Pancreas (tissue), 10 donors: ENCODE data around the gene NAV3. TPM values are rescaled to one million over a fixed set of nuclear protein-coding genes. Genes with fewer than 3 reads are reported as not detected.

Source experiments
- ATAC-seq, 4 donors: fragments of 200-7000 bp; cut with Tn5 transposase; one replicate each; pipeline versions ENCODE4 v1.8.0 to v1.9.1; 2020; ENCODE audit warnings: mild to moderate bottlenecking in 4 of 4, moderate library complexity in 4 of 4
- DNase-seq, 6 donors: peaks; one replicate each; pipeline ENCODE4 v3.0.0-alpha.2; 2020
- FAIRE-seq: peaks from 2 replicates; lab custom pipeline; 2012; peaks lifted over from hg19 to GRCh38; lab: Jason Lieb, UNC
- H3K27ac ChIP-seq, 4 donors: fragments of 200-600 bp; sonication (generic); 1 replicate in 3 of 4; 2 replicates in 1 of 4; pipeline versions ENCODE4 v1.5.0 to v1.8.0; 2020
- H3K27me3 ChIP-seq, 4 donors: fragments of 200-600 bp; one replicate each; pipeline ENCODE4 v1.8.0; 2021
- H3K36me3 ChIP-seq, 3 donors: fragments of 200-600 bp; sonication (generic) in 1 of 3; one replicate each; pipeline versions ENCODE4 v1.5.0 to v1.8.0; 2020 to 2021
- H3K4me1 ChIP-seq, 3 donors: fragments of 200-600 bp; one replicate each; pipeline ENCODE4 v1.8.0; 2021
- H3K4me3 ChIP-seq, 4 donors: fragments of 200-600 bp; sonication (generic) in 2 of 4; one replicate each; pipeline versions ENCODE4 v1.5.0 to v1.8.0; 2020 to 2021
- H3K9me3 ChIP-seq, 4 donors: fragments of 200-600 bp; one replicate each; pipeline ENCODE4 v1.8.0; 2021
- WGBS, 2 donors: extraction: QIAGEN DNeasy Blood & Tissue Kit; methylation state at CpG; one replicate each; pipeline ENCODE4 v1.1.7; 2013; 5-methylcytosine and 5-hydroxymethylcytosine counted together
- intact Hi-C, 3 donors: fragments of 100-400 bp; cut with DNase I; formaldehyde crosslinking; loops; one replicate each; pipeline versions ENCODE4 v1.11.1 to v1.14.2; 2022
- polyA plus RNA-seq, 2 donors: library from polyadenylated mRNA; stranded (reverse); fragments of 200-250 nt; gene quantifications; one replicate each; pipeline ENCODE4 v1.2.3, GENCODE V29; 2013
- total RNA-seq, 6 donors: library from RNA; stranded (reverse); fragmentation: NEBNext Ultra II Directional in 4 of 6; extraction: Animal tissue kit (Norgen Biotek cat#: 25700) in 4 of 6; gene quantifications; one replicate each; pipeline versions ENCODE4 v1.2.1 to v1.2.4, GENCODE V29; 2021 to 2023
- TF ChIP-seq, protein P1 (sequence below), 4 donors: fragments of 200-600 bp; sonication (generic) in 3 of 4; IDR thresholded peaks; one replicate each; pipeline versions ENCODE4 v1.5.0 to v1.8.0; 2021; ENCODE audit warnings: antibody characterized with exemption in 4 of 4
- donor health status: healthy with polysubstance abuse.
- donor health status: DM: no; HTN: no; CAD: no; lungs with moderate emphysema.
- donor health status: DM: no; HTN: no; CAD: no.
- donor health status: control.
- donor health status: control.
- donor health status: Bipolar disorder and iron deficiency.
- donor health status: DM: yes; HTN: yes; CAD: no.
- donor health status: DM: no; HTN: no; CAD: no.
- donor health status: DM: no; HTN: no; CAD: no.
- donor health status: DM: yes; HTN: yes; CAD: no.

Gene NAV3
- total and polyA plus RNA-seq, 8 donors = 0.46 to 3.7 (median 0.68) TPM

DNA sequence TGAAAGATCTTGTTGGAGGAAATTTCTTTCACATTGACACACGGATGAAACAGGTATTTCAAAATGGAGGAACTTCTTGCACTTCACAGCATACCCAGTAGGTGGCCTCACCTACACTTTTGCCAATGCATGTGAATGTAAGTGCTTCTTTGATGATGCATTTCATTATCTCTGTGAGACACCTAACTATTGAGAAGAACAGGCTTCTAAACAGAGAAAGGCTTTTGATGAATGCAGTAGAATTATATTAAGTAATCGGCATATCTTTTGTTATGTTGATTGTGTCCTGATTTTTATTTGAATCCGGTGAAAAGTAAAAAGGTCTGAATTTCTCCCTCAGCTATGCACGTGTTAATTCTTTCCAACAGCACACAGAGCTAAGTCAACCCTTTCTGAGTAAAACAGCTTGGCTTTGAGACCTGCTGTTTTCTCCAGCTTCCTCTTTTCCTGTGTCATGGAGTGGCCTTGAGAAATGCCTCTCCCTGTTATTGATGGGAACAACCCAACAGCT, 399.0 kb downstream of the NAV3 start:
- no peaks in the 10 kb centered on the region for H3K9me3 ChIP-seq
- DNase-seq (peak in 1 of 6 donors; percentile 24), FAIRE-seq (no peak), ATAC-seq (peak in 3 of 4 donors; percentile 43 to 48 (median 47))
- no peak overlapping the region for H3K4me3 ChIP-seq
- TF ChIP-seq, protein P1, sequence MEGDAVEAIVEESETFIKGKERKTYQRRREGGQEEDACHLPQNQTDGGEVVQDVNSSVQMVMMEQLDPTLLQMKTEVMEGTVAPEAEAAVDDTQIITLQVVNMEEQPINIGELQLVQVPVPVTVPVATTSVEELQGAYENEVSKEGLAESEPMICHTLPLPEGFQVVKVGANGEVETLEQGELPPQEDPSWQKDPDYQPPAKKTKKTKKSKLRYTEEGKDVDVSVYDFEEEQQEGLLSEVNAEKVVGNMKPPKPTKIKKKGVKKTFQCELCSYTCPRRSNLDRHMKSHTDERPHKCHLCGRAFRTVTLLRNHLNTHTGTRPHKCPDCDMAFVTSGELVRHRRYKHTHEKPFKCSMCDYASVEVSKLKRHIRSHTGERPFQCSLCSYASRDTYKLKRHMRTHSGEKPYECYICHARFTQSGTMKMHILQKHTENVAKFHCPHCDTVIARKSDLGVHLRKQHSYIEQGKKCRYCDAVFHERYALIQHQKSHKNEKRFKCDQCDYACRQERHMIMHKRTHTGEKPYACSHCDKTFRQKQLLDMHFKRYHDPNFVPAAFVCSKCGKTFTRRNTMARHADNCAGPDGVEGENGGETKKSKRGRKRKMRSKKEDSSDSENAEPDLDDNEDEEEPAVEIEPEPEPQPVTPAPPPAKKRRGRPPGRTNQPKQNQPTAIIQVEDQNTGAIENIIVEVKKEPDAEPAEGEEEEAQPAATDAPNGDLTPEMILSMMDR (IDR thresholded peaks at IDR 0.05) = peak in 2 of 4 donors; percentile 23 to 36
- H3K27ac ChIP-seq = no peak overlapping the region
- H3K36me3 ChIP-seq = no peaks in the 10 kb centered on the region
- H3K27me3 ChIP-seq = no peaks in the 10 kb centered on the region
- intact Hi-C loops = no loop called here
- H3K4me1 ChIP-seq = no peaks in the 10 kb centered on the region
- 38 to 39% methylated on average over 4 of the region's 4 CpGs for WGBS, 2 donors

- Histone ChIP-seq H3K4me1 (no peaks in the 10 kb centered on the region), H3K4me3 (no peak overlapping the region), H3K27me3 (no peaks in the 10 kb centered on the region), H3K27ac (no peak overlapping the region), H3K36me3 (no peaks in the 10 kb centered on the region), H3K9me3 (no peaks in the 10 kb centered on the region)
- ATAC-seq = no peak
- 66 to 76% methylated on average over 3 of the region's 3 CpGs for WGBS, 2 donors
- FAIRE-seq = no peak
- no peak for DNase-seq
- intact Hi-C loops = no loop called here
- TF ChIP-seq, protein P1 (IDR thresholded peaks at IDR 0.05) = no peak
Measured at GRCh38 chr12:78232756-78233155, 402.1 kb downstream of the NAV3 start.

GRCh38 chr12:78236264-78236663, 405.6 kb downstream of the NAV3 start:
- H3K9me3 ChIP-seq = no peaks in the 10 kb centered on the region
- TF ChIP-seq, protein P1 (IDR thresholded peaks at IDR 0.05) = no peak
- no peaks in the 10 kb centered on the region for H3K27me3 ChIP-seq
- no peaks in the 10 kb centered on the region for H3K4me1 ChIP-seq
- ATAC-seq (no peak), FAIRE-seq (no peak), DNase-seq (no peak)
- 79 to 85% methylated on average over 1 of the region's 1 CpG for WGBS, 2 donors
- no peak overlapping the region for H3K4me3 ChIP-seq
- no peak overlapping the region for H3K27ac ChIP-seq
- intact Hi-C loops = no loop called here
- H3K36me3 ChIP-seq = no peaks in the 10 kb centered on the region

DNA sequence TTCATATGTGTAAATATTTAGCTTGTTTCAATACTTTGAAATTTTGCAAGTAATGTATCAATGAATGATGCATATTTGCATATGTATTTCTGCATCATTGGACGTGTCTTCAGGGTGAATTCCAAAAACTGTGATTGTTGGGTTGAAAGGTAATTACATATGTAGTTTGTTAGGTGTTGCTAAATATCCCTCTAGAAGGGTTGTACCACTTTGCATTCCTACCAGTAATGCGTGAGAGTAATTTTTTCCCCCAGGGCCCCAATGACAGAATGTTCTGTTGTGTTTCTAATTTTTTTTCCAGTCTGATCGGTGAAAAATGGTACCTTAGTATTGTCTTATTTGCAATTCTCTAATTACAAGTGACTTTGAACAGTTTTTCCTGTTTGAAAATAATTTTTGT, 408.9 kb downstream of the NAV3 start:
- no peak for DNase-seq
- FAIRE-seq = no peak
- TF ChIP-seq, protein P1 (IDR thresholded peaks at IDR 0.05) = no peak
- H3K4me3 ChIP-seq = no peak overlapping the region
- H3K4me1 ChIP-seq = no peaks in the 10 kb centered on the region
- no peaks in the 10 kb centered on the region for H3K9me3 ChIP-seq
- H3K36me3 ChIP-seq = no peaks in the 10 kb centered on the region
- ATAC-seq = no peak
- no peak overlapping the region for H3K27ac ChIP-seq
- WGBS, 2 donors = 52 to 81% methylated on average over 3 of the region's 3 CpGs
- no peaks in the 10 kb centered on the region for H3K27me3 ChIP-seq
- intact Hi-C loops = no loop called here

DNA sequence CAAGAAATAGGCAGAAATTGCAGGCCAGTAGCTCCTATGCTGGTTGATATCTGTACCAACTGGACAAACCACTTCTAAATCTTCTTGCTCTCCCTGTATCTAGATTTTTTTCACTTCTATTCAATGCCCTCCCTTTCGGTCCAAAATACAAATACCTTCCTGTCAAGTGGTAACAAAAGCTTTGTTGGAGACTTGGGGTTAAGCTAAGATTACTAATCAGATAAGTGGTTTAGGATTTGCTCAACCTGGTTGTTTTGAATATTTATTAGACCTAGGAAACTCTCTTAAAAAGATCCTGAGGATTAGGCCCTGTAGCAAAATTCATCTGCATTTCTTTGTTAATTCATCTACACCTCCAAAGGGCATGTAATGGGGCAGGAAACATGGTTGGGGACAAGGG, 410.1 kb downstream of the NAV3 start:
- 31 to 37% methylated on average over 1 of the region's 1 CpG for WGBS, 2 donors
- H3K27ac ChIP-seq = no peak overlapping the region
- H3K36me3 ChIP-seq = no peaks in the 10 kb centered on the region
- intact Hi-C loops = no loop called here
- no peaks in the 10 kb centered on the region for H3K9me3 ChIP-seq
- H3K4me1 ChIP-seq = no peaks in the 10 kb centered on the region
- DNase-seq (no peak), ATAC-seq (no peak), FAIRE-seq (no peak)
- no peaks in the 10 kb centered on the region for H3K27me3 ChIP-seq
- TF ChIP-seq, protein P1 (IDR thresholded peaks at IDR 0.05) = no peak
- no peak overlapping the region for H3K4me3 ChIP-seq
